ENCODE data around the gene MGAT4A.

- no peak for TF ChIP-seq CTCF (IDR thresholded peaks at IDR 0.05; ENCODE audit: low read length)
- TF ChIP-seq EZH2 (IDR thresholded peaks at IDR 0.05; ENCODE audit: borderline replicate concordance, low read length): no peak
These were observed 31.0 kb upstream of the MGAT4A start for GRCh38 chr2:98761909-98762308.
